Activated naive CD8-positive, alpha-beta T cell treated with anti-CD3 and anti-CD28 coated beads for 36 hours (primary cell): Measurements from ENCODE around the gene CPNE1. TPM values are rescaled to one million over a fixed set of nuclear protein-coding genes. Genes with fewer than 3 reads are reported as not detected.

Source experiments
- DNase-seq: peaks from one replicate; pipeline ENCODE4 v3.0.0; 2021
- H3K27ac Mint-ChIP-seq: one replicate; pipeline ENCODE4 v1.8.0; 2022; ENCODE audit warnings: mild to moderate bottlenecking, moderate library complexity, mixed read lengths
- H3K27me3 Mint-ChIP-seq: one replicate; pipeline ENCODE4 v1.8.0; 2022; ENCODE audit warnings: mild to moderate bottlenecking, mixed read lengths
- H3K36me3 Mint-ChIP-seq: one replicate; pipeline ENCODE4 v1.8.0; 2021; ENCODE audit warnings: mild to moderate bottlenecking, mixed read lengths
- H3K4me1 Mint-ChIP-seq: one replicate; pipeline ENCODE4 v1.8.0; 2021; ENCODE audit warnings: mixed read lengths
- H3K4me3 Mint-ChIP-seq: one replicate; pipeline ENCODE4 v1.8.0; 2022; ENCODE audit warnings: mild to moderate bottlenecking, moderate library complexity, mixed read lengths
- H3K9me3 Mint-ChIP-seq: one replicate; pipeline ENCODE4 v1.8.0; 2022; ENCODE audit warnings: mixed read lengths
- total RNA-seq, 2 experiments: library from RNA; stranded (reverse); gene quantifications; one replicate each; pipeline ENCODE4 v1.2.3, GENCODE V29; 2021

Gene CPNE1
- total RNA-seq, 2 experiments from 2014 or later: 290 to 304 TPM

DNA sequence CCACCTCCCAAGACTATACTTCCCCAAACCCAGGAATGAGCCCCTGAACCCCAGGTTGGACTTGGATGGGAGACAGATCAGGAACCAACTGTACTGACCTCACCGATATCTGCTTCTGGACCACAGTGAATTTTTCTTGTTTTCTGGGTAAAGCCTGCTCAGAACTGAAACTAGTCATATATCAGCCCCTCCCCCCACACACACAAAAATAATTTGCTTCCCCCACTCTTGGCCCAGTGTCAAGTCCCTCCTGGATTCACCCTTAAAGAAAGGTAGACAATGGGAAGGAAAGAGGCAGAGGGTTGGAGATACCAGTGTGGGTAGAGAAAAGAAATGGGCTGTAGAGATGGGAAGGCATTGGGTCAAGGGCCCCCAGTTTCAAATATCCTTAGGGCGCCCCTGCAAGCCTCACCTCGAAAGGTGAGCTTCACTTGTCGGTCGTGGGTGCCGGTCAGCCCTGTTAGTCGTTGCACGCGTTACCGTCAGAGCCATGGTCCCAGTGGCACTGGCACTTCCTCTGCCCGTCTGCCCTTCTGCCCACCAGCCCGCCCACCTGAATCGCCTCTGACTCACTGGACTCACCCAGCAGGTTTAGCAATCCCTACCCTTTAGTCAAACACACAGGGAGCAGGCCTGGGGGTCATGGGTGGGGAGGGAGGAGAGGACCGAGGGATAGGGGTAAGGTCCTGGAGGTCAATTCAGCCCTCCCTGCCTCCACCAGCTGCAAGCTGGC, 57.5 kb downstream of the CPNE1 start:
- DNase-seq: no peak
- peaks cover 4% of the 10 kb centered on the region for H3K4me1 Mint-ChIP-seq
- peaks cover 12% of the 10 kb centered on the region for H3K27me3 Mint-ChIP-seq
- H3K4me3 Mint-ChIP-seq: no peak overlapping the region
- no peaks in the 10 kb centered on the region for H3K36me3 Mint-ChIP-seq
- H3K27ac Mint-ChIP-seq: no peak overlapping the region
- H3K9me3 Mint-ChIP-seq: no peaks in the 10 kb centered on the region

DNA sequence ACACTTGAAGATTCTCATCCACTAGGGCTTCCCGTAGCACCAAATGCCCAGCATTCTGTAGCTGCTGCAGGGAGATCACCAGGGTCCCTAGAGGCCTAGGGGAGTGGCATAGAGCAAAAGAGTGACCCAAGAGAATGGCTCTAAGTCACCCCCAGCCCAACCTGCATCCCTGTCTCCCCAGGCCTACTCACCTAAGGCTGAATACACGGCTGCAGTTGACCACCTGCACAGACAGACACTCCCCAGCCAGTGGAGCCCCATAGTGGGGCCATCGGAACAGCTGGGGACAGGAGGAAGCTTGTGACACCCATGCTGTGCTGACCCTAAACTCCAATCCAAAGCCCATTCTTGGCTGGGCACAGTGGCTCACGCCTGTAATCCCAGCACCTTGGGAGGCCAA, 58.6 kb downstream of the CPNE1 start:
- Mint-ChIP-seq H3K4me1 (peaks cover 7% of the 10 kb centered on the region), H3K27me3 (peaks cover 14% of the 10 kb centered on the region), H3K36me3 (no peaks in the 10 kb centered on the region), H3K4me3 (no peak overlapping the region), H3K27ac (no peak overlapping the region), H3K9me3 (no peaks in the 10 kb centered on the region)
- DNase-seq: no peak

DNA sequence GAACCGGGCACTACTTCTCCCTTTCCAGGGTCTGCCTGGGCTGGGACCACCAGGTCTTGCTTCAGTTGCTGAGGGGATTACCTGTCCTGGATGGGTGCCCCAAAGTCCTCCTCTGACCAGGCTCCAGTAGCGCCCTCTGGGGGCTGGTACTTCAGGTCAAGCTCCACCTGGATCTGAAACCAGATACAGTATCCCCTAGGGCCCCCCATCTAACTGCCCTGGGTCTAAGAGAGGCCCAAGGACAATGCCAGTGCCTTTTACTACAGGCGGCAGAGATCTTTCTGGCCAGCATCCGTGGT, 60.3 kb downstream of the CPNE1 start:
- Mint-ChIP-seq H3K36me3 (no peaks in the 10 kb centered on the region), H3K27ac (no peak overlapping the region), H3K4me3 (no peak overlapping the region), H3K4me1 (peaks cover 7% of the 10 kb centered on the region), H3K9me3 (no peaks in the 10 kb centered on the region), H3K27me3 (peaks cover 26% of the 10 kb centered on the region)
- DNase-seq: no peak

DNA sequence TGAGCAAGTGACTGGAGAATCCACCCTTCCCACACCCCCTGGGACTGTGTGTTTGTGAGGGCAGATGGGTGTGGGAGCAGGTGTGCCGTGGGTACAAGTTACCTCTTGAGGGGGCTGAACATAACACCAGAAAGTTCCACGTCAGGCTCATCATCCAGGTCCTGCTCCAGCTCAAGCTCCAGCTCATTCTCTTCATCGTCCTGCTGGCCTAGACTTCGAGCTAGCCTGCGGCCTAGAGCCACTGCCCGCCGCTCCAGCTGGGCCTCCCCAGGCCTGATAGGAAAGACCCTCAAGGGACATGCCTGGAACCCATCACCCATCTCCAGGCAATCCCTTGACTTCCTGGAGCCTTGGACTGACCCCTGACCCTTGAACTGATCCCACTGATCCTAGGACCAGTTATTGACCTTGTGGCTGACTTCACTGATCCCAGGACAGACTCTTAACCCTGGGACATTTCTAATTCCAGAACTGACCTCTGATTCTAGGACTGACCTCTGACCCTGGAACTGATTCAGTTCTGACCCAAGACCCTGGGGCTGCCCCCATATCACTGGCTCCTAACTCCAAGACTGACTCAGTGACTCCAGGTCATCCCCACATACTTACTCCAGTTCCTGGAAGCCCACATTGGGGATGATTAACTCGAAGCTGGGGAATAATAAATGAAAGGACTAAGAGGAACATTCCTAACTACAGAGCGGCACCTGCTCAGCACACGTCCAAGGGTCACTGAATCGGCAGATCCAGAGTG, 60.8 kb downstream of the CPNE1 start:
- H3K27ac Mint-ChIP-seq: no peak overlapping the region
- no peak for DNase-seq

DNA sequence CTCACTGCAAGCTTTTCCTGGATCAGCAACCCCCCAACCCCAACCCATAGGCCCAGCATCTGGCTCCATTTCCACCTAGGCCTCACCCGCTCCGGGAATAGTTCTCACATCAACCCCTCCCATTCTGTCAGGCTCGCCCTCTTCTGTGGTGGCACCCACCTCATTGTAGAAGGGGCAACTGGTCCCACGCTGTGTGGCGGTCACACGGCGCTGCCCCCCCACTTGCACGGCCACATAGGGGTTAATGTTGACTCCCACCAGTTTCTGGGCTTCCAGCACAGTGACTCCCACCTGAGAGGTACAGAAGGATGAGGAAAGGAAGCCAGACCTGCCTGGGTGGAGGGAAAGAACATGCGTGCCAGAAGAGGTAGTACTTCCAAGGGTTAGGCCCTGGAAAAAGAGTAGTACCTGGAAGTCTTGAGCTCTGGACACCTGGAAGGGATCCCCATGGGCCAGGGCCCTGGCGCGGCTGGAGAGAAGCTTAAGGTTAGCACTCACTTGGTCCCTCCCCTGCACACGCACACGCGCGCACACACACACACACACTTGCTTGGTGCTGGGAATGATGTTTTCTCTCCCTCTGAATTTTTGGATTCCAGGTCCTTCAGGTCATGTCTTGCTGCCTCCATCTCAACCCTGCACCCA, 61.7 kb downstream of the CPNE1 start:
- Mint-ChIP-seq H3K27ac (no peak overlapping the region), H3K27me3 (peaks cover 26% of the 10 kb centered on the region), H3K36me3 (no peaks in the 10 kb centered on the region), H3K4me3 (no peak overlapping the region), H3K9me3 (no peaks in the 10 kb centered on the region), H3K4me1 (peaks cover 7% of the 10 kb centered on the region)
- DNase-seq: no peak

More for the DNA sequence above, 60.8 kb downstream of the CPNE1 start:
- Mint-ChIP-seq H3K4me3 (no peak overlapping the region), H3K27me3 (peaks cover 26% of the 10 kb centered on the region), H3K36me3 (no peaks in the 10 kb centered on the region), H3K4me1 (peaks cover 7% of the 10 kb centered on the region), H3K9me3 (no peaks in the 10 kb centered on the region)

DNA sequence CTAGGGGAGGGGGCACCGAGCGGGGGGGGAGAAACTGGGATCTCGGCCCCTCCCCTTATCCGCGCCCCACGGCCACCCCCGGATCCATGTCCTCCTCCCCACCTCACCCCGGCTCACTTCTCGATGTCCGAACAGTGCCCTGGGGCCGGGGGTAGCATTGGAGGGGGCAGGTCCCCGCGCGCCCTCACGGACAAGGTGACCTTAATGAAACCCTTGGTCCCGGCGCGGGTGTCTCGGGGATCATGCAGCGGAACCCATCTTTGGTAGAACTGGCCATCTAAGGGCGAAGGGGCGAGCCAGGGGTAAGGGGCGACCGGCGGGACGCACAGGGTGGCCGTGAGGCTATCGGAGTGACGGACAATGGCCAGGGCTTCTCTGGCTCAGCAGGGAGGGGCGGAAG, 62.7 kb downstream of the CPNE1 start:
- DNase-seq: no peak
- no peaks in the 10 kb centered on the region for H3K36me3 Mint-ChIP-seq
- no peak overlapping the region for H3K4me3 Mint-ChIP-seq
- no peak overlapping the region for H3K27ac Mint-ChIP-seq
- H3K4me1 Mint-ChIP-seq: peaks cover 6% of the 10 kb centered on the region
- H3K9me3 Mint-ChIP-seq: no peaks in the 10 kb centered on the region
- peaks cover 26% of the 10 kb centered on the region for H3K27me3 Mint-ChIP-seq

DNA sequence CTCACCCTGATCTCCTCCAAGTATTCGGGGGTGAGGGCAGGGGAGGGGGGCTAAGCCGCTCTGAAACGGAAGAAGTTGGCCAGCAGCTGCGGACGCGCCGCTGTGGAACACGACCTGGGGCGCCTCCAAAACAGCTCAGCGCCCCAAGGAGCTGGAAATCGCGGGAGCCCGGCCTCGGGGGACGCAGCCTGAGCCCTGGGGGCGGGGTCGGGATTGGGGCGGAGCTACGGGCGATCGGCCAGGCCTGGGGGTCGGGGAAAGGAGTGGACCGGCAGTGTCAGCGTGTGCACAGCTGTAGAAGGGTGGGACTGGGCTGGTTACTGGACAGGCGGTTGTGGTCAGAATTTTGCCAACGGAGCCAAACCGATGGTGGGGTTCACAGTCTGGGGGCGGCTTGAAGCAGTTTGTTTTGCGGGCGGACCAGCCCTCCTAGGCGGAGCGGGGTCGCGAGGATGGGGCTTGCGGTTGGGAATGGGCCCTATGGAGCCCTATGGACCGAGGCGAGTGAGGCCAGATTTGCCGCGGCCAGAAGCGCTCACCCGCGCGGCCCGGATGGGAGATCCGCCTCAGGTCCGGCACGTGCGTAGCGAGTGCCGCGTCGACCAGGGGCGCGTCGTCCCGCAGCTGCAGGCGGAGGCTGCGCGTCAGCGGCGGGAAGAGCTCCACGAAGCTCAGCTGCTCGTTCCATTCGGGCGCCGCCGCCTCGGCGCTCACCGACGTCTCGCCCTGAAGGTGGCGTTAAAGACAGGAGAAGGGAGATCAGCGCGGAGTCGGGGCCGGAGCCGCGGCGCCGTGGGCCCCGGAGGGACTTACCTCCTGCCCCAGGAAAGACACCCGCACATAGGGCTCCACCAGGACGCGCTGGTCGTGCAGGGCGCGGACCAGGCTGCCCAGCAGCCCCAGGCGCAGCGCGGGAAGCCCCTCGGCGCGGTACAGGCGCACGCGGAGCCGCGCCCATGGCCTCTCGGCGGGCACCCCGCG, 63.4 kb downstream of the CPNE1 start:
- no peak overlapping the region for H3K27ac Mint-ChIP-seq
- no peaks in the 10 kb centered on the region for H3K36me3 Mint-ChIP-seq
- no peaks in the 10 kb centered on the region for H3K9me3 Mint-ChIP-seq
- peak; percentile 82 for DNase-seq
- H3K4me1 Mint-ChIP-seq: peaks cover 3% of the 10 kb centered on the region
- H3K4me3 Mint-ChIP-seq: peak overlapping the region; percentile 62
- peaks cover 26% of the 10 kb centered on the region for H3K27me3 Mint-ChIP-seq

DNA sequence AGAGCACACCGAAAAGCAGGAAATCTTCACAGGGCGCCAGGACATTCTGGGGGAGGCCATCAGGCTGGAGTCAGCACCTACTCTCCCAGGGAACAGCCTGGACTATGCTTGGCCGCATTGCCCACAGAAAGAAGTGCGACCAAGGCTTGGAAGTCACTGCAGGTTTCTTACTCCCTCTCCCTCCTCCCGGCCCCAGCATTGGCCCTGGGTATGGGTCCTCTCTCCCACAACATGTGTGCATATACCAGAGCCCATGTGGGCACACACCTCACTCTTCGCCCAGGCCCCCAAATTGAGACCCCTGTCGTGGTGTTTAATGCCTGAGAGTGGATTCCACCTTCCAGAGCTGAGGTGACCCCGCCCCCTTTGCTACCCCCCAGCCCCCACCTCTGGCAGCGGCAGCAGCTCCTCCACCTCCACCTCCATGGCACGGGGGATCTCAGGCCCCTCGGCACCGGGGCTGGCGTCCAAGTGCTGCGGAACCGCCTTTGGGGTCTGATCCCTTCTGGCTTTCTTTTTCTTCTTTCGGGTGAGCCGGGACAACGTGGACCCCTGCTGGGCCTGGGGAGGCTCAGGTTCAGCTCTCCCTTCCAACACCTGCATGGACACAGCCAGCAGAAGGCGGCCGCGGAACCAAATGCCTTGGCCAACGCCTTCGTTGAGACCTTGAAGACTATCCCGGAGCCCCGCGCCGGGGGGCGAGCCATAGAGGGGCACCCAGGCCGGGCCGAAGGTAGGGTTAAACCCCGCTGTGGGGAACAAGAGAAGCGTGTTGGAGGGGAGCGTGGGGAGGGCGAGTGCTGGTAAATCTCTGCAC, 64.3 kb downstream of the CPNE1 start:
- Mint-ChIP-seq H3K9me3 (no peaks in the 10 kb centered on the region), H3K27ac (no peak overlapping the region), H3K4me3 (peak overlapping the region; percentile 62), H3K36me3 (no peaks in the 10 kb centered on the region), H3K27me3 (peaks cover 26% of the 10 kb centered on the region), H3K4me1 (peaks cover 3% of the 10 kb centered on the region)
- no peak for DNase-seq

DNA sequence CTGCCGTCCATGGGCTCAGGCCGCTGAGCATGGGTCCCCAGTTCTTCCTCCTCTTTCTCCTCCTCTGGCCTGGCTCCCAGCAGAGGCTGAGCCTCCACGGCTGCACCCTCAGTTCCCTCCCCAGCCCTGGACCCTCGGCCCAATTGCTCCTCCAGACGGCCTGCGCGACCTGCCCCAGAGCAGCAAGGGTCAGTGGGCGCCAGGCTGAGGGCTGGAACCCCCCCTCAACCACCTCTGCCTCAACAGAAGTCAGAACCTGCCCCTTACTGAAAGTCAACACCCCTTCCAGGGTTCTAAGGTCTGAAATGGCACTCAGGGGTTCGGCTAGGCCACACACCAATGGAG, 65.0 kb downstream of the CPNE1 start:
- Mint-ChIP-seq H3K27ac (no peak overlapping the region), H3K4me1 (peaks cover 3% of the 10 kb centered on the region), H3K9me3 (no peaks in the 10 kb centered on the region), H3K36me3 (no peaks in the 10 kb centered on the region), H3K4me3 (no peak overlapping the region), H3K27me3 (peaks cover 26% of the 10 kb centered on the region)
- no peak for DNase-seq

DNA sequence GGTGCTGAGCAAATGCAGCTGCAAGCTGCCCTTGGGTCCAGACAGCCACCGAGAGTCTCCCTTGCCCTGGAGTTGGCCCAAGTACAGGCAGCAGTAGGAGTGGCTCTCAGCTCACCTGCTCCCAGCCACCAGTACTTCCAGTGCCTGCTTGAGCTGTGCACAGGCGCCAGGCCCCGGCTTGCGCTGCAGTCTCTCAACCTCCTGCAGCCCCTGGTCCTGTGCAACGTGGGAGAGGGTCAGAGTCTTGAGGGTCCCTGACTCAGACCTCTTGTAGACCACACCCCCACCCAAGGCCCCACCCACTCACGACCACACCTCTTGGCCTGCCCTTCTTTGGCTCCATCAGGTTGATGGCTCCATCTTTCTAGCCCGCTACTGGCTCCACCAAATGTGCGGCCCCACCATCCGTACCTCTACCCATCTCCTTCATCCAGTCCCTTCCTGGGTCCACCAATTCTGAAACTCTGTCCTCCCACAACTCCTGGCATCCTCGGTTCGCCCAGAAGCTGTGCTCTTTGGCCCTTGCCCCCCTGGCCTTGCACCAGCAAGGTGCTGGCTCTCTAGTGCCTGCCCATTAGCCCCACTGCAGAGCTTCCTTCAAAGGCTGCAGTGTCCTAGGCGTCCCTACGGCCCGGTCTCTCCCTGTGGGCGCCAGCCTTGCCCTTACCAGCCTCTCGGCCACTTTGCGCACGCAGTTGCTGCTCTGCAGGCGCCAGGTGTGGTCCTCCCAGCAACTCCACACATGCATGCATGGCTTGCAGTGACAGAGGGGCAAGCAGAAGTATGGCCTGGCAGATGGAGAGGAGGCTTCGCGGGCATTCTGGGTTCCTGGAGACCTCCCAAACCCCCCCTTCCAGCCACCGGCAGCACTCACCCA, 65.6 kb downstream of the CPNE1 start:
- Mint-ChIP-seq H3K27me3 (peaks cover 26% of the 10 kb centered on the region), H3K4me3 (no peak overlapping the region), H3K36me3 (no peaks in the 10 kb centered on the region), H3K9me3 (no peaks in the 10 kb centered on the region), H3K27ac (no peak overlapping the region), H3K4me1 (peaks cover 3% of the 10 kb centered on the region)
- DNase-seq: no peak

DNA sequence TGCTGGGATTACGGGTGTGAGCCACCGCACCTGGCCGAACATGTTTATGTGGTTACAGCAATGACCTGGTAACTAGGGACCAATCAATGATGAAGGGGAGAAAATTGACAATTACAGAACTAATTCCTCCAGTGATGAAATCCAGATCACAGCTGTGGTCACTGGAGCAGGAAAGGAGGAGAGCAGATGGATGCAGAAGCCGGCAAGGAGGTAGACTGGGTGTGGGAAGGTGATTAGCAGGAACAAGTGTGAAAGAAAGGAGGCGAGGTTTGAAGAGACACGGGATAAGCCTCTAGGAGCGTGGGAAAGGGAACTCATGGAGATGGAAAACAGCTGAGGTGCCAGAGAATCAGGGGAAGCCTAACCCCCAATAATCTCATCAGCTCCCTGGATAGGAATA, 66.2 kb downstream of the CPNE1 start:
- Mint-ChIP-seq H3K27ac (no peak overlapping the region), H3K36me3 (no peaks in the 10 kb centered on the region), H3K9me3 (no peaks in the 10 kb centered on the region), H3K4me1 (peaks cover 3% of the 10 kb centered on the region), H3K4me3 (no peak overlapping the region), H3K27me3 (peaks cover 26% of the 10 kb centered on the region)
- no peak for DNase-seq

DNA sequence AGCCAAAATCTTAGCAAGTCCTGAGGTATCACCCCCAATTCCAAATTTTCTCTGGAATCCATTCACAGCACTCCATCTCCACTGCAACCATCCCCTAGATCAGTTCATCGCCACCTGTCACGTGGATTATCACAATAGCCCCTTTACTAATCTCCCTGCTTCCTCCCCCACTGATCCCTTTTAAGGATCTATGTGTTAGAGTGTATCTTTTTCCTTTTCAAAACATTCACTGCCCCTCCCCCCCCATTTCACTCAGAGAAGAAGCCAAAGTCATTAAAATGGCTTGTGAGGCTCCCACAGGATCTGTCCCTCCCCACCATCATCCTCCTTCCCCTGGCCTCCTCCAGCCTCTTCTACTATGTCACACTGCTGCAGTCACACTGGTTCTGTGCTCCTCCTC, 67.5 kb downstream of the CPNE1 start:
- Mint-ChIP-seq H3K27me3 (peaks cover 15% of the 10 kb centered on the region), H3K9me3 (no peaks in the 10 kb centered on the region), H3K4me3 (no peak overlapping the region), H3K27ac (no peak overlapping the region), H3K36me3 (no peaks in the 10 kb centered on the region), H3K4me1 (peaks cover 3% of the 10 kb centered on the region)
- no peak for DNase-seq

DNA sequence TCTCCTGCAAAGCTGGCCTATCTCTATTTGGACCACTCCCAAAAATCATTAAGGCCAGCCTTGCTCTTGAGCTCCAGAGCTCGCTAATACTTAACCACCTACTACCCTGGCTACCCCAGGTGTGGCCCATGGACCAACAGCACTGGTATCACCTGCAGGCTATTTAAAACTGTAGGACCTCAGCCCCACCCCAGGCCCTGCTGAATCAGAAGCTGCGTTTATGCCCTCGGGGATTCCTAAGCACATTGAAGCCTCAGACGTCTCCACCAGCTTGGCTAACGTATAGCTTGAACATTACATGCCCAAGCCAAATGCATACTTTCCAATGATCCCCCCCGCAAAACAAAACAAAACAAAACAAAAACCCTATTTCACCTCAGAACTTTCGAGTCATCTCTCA, 68.8 kb downstream of the CPNE1 start:
- H3K4me3 Mint-ChIP-seq: no peak overlapping the region
- DNase-seq: no peak
- H3K4me1 Mint-ChIP-seq: no peaks in the 10 kb centered on the region
- no peak overlapping the region for H3K27ac Mint-ChIP-seq
- H3K27me3 Mint-ChIP-seq: peaks cover 11% of the 10 kb centered on the region
- no peaks in the 10 kb centered on the region for H3K9me3 Mint-ChIP-seq
- no peaks in the 10 kb centered on the region for H3K36me3 Mint-ChIP-seq
